Measurements from ENCODE around the gene CREB3L2. TPM values are rescaled to one million over a fixed set of nuclear protein-coding genes. Genes with fewer than 3 reads are reported as not detected.

CREB3L2 gene
- total and polyA plus RNA-seq, 2 of the 8 experiments (the other 6 are each of a cell fraction or from before 2014, with no cell fraction given), result 14.4 to 48.3 TPM

DNA sequence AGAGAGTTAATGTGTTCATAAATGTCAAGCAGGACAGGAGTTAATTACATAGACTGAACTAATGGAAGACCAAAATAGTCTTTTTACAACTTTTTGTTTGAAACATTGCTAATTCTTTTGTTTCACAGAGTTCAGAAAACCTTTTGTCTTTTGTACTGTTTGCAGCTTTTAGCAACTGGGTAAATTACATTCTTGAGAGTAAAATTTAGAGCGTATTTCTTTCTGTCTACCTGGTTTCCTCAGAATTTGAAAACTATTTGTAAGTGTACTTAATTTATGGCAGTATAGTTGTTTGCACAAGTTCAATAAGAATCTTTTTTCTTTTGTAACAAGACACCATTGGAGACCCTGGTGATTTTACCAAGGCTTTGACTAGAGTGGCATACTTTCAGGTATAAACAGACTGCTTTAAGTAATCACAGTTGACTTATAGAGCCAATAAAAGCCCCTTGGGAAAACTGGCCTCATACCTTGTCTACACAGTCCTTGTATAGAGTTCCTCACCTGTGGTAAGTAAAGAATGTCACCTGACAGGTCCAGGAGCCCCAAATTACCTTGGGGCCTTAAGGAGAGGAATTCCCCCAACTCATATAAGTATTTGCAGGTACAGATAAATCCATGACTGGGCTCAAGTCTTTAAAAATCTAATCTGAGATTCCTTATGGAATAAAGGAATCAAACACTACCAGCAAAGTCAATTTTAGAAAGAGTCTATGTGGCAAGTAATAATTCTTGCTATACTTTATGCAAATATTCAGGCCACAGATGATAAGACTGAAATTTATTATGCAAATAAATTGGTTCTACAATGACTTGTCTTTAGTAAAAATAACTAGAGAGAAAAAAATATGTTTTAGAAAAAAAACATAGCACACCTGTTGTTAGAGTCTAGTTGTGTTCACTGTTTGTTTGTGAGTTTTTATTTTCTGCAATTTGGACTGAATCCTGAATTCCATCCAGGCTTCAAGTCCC, 23.6 kb upstream of the CREB3L2 start (continued):
- TF ChIP-seq, protein P1, sequence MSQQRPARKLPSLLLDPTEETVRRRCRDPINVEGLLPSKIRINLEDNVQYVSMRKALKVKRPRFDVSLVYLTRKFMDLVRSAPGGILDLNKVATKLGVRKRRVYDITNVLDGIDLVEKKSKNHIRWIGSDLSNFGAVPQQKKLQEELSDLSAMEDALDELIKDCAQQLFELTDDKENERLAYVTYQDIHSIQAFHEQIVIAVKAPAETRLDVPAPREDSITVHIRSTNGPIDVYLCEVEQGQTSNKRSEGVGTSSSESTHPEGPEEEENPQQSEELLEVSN (IDR thresholded peaks at IDR 0.05), result no peak
- TF ChIP-seq RXRA (IDR thresholded peaks at IDR 0.05; ENCODE audit: insufficient read depth, low read depth, low read length) (no peak), NANOG (IDR thresholded peaks at IDR 0.05; ENCODE audit: insufficient read depth, low read depth, low read length, poor library complexity, severe bottlenecking) (no peak), CBX8 (IDR thresholded peaks at IDR 0.05; ENCODE audit: borderline replicate concordance, low read depth, low read length) (no peak)
